ENCODE measurements around the gene COX19.
"Not testable (repeated sequence)": the region's sequence is repeated elsewhere in the genome, so short reads cannot be mapped to it uniquely, and the experiment has no call there.

The COX19 gene

DNA sequence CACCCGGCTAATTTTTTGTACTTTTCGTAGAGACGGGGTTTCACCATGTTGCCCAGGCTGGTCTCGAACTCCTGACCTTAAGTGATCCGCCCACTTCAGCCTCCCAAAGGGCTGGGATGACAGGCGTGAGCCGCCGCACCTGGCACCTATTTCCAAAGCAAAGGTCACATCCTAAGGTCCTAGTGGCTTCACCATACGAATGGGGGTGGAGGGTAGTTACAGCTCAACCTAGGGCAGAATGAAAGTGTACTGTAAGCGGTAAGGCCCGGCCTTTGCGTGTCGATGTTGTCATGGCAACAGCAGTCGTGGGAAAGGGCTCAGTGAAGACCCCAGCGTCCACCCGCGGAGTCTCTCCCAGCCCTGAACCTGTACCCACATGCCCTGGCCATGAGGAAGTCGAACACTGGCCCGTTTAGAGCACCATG is 1.6 kb upstream of the COX19 start:
- DNase-seq: no peak

DNA sequence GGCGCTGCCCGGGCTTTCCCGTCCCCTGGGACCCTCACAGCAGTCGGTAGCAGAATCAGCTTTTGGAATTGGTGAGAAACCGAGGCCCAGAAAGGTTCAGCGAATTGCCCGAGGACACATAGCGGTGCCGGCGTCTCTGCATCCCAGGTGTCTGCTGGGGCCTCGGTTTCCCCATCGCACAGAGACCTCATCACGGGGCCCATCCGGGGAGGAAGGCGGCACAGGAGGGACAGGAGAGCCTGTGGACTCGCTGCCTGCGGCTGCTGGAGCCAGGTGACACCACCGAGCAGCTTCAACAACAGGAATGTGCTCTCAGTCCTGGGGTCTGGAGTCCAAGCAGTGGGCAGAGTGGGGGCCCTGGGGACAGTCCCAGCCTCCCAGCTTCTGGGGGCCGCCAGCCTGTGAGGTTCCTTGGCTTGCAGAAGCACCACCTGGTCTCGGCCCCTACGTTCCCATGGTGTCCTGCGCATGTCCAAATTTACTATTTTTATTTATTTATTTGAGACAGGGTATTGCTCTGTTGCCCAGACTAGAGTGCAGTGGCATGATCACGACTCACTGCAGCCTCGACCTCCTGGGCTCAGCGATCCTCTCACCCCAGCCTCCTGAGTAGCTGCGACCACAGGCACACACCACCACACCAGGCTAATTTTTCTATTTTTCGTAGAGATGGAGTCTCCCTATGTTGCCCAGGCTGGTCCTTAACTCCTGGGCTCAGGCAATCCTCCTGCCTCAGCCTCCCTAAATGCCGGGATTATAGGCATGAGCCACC is 539 bp upstream of the COX19 start:
- no peak for DNase-seq

DNA sequence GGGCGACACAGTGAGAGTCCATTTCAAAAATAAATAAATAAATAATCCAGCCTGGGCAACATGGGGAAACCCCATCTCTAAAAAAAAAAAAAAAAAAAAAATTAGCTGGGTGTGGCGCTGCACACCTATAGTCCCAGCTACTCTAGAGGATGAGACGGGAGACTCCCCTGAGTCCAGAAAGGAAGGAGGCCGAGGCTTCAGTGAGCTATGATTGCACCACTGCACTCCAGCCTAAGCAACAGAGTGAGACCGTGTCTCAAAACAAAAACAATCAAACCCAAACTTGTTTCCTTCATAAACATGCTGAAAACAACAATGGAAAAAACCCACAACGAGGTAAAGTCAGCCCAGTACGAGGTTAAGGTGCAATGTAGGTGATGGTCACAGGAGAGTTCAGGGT is 1.2 kb downstream of the COX19 start:
- no peak for DNase-seq

DNA sequence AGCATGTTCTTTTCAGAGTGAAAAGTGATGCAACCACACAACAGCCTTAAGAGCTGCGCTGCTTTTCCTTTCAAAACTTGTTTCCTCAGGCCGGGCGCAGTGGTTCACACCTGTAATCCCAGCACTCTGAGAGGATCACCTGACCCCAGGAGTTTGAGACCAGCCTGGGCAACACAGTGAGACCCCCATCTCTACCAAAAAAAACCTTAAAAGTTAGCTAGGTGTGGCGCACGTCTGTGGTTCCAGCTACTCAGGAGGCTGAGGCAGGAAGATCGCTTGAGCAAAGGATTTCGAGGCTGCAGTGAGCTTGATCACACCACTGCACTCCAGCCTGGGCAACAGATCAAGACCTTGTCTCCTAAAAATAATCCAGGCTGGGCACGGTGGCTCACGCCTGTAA is 2.0 kb downstream of the COX19 start:
- DNase-seq: no peak

DNA sequence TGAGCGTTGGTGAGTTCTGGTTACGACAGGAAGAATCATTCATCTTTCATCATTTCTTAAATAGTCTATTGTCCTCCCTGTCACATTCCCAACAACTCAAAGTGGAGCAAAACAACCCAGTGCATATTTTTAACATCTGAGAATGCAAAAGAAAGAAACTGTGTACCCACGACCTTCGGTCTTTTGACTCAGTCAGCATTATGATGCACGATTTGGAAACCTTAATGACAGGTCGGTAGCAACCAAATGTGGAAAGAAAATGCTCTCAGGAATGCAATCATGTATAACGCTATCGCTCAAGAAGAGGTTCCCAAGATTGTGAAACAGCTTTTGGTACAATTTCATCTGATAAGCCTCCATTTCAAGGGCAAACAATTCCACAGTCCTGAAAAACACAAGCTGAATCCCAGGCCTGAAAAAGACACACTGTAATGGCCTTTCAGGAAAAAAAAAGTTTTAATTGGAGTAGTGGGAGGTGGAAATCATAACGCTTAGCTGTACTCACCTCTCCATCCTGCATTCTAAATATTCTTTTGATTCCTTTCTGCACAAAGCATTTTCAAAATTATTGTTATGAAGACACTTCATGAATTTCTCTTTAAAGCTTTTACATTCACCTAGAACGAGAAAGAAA is 2.6 kb downstream of the COX19 start:
- DNase-seq: no peak

DNA sequence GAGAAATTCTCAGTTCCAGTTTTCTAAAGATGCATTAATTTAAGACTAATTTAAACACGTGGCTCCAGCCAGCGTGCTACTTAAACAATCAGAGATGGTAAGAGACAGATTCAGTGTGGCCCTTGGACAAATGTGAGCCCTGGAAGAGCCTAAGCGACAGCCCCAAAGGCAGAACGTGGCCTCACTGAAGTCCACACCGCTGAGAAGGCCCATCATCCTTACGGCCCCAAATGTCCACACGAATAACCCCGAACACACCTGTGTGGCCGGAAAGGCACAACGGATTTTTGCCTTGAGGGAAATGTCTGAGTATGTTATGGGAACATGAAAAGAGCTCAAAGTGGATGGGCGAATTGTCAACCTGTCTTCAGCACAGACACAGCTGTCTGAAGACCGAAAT is 3.2 kb downstream of the COX19 start:
- DNase-seq: no peak

DNA sequence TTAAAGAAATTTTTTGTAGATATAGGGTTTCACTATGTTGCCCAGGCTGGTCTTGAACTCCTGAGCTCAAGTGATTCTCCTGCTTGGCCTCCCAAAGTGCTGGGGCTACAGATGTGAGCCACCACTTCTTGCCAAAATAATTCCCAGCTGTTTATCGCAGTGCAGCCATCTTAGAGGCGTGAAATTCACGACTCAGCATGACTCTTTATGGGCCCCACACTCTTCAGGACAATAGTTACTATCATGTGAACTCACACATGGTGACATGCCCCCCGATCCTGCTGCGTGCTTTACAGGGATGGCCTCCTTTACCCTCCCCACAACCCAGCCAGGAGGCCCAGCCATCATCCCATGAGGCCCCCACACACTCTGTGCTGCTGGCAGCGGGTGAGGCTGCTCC is 4.6 kb downstream of the COX19 start:
- no peak for DNase-seq

DNA sequence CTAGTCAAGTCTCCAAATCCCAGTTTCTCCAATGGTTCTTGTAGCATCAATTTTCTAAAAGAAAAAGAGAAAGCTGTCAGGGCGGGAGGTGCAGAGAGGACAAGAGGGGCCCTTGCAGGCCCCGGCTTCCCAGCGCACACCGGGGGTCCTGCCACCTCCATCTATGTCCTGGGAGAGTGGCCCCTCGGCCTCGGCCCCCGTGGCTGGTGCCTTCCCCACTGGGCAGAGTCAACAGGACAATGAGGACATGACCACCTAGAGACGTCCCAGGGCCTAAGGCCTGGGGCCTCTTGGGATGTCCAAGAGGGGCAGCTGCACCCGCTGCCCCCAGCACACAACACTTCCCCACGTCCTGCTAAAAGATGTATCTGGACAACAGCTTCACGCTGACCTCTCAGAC is 5.9 kb downstream of the COX19 start:
- no peak for DNase-seq

DNA sequence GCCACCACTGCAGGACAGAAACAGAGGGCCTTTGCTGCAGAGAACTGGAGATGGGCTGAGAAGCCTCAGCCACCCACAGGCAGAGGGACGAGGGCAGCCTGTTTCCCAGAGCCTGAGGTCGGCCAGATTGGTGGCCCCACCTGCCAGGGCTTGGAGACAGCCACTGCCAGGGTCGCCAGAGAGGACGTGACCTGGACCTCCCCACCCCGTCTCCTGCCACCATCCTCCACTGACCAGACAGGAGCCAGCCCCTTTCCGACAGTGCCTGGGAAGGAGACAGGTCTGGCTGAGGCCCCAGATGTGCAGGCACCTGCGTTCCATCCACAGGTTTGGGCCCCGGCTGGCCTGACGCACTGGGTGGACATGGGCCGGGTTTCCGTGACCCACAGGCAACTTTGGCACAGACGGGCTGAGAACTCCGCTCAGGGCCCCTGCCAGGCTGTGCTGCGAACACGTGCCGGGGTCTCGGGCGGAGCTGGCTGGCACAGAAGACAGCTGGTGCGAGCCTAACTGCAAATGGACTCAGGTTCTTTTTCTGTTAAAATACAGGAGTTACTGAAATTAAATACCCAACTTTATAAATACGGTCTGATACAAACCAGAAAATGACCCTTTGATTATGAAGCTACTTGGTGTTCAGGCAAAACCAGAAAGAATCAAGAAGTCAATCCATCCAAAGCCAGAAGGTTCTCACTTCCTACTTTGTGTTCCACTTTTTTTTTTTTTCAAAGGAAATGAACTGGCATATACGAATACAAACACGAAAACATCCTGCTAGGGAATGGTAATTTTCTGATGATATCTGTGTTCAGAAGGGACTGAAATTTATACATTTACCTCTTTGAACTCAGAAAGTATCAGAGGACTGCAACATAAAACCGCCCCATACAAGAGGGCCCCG is 6.9 kb downstream of the COX19 start:
- DNase-seq: no peak

DNA sequence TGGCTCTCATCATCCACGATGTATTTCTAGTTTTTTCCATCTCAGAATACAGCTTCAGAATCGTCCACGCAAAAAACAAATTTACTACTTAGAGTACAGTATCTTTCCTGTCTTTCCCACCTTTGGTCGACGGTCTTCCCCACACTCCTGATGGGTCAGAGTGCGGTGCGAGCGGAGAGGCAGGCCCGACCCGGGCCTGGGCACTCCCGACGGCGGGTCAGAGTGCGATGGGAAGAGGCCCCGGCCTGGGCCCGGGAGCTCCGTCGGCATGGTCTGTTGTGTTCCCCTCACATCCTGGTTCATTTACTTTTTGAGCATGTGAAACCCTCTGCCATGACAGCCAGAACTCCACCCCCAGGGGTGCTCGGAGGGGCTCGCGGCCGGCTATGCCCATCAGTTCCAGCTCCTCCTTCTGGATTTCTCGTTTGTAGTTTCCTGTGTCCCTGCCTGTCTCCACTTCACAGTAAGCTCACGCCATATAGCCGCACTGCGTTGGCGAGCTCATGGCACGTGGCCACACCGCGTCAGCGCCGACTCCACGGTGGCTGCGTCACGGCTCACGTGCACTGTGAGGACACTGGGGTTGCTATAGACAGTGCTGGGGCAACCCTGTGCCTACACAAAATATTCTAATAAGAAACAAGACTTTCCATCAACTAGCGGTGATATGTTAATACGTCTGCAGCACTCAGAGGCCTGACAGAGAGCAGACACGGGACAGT is 7.8 kb downstream of the COX19 start:
- DNase-seq: no peak

DNA sequence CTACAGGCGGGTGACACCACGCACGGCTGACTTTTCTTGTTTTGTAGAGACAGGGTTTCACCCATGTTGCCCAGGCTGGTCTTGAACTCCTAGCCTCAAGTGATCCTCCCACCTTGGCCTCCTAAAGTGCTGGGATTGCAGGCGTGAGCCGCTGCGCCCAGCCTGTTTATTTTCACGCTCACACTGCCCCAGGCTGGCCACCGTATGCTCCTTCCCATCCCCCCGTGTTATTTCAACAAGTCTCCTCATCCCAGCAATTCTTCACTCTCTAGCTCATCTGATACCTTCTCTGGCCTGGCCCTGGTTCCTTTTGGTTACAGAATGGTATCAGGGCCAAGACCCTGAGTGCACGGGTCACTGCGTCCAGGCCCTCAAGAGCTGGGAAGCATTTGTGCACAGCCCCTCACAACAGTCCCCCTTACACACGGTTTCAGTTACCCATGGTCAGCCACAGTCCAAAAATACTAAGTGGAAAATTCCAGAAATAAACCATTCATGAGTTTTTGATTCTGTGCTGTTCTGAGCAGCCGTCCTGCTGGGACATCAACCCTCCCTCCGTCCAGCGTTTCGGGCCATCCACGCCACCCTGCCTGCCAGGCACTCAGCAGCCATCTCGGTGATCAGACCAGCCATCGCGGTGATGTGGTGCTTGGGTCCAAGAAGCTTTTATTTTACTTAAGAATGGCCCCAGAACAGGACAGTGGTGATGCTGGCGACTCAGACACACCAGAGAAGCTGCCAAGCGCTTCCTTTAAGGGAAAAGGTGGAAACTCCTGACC is 8.9 kb downstream of the COX19 start:
- no peak for DNase-seq

DNA sequence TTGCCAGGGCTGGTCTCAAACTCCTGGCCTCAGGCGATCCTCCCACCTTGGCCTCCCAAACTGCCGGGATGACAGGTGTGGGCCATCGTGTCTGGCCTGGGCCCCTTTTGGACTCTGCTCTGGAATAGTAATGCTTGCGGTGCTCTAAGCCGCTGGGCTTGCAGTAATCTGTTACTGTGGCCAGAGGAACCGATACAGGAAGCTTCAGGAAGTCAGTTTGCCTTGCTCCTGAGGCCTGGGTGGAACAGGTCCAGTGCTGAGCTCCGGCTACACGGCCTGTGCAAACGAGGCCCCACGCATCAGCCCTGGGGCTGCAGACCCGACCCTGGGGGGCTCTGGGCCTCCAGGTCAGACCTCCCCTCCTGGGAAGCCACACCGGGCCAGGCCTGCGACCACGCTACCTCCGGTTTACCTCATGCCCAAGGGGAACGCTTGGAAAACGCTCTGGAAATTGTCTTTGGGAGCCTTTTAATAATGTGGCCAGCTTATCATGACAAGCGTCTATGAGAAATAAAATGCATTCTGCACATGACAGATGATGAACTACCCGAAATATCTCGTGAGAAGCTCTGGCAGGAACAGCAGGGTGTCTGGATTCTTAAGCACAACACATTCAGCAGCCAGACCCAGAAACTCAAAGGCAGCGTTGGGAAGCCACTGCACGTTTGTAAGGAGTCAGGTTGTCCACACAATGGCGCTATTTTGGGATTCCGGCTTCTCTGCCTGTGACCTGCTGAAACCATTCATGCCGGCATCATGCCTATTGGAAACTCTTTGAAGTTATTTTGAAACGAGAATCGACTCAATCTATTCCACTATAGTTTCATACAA is 10.7 kb downstream of the COX19 start:
- DNase-seq: no peak

DNA sequence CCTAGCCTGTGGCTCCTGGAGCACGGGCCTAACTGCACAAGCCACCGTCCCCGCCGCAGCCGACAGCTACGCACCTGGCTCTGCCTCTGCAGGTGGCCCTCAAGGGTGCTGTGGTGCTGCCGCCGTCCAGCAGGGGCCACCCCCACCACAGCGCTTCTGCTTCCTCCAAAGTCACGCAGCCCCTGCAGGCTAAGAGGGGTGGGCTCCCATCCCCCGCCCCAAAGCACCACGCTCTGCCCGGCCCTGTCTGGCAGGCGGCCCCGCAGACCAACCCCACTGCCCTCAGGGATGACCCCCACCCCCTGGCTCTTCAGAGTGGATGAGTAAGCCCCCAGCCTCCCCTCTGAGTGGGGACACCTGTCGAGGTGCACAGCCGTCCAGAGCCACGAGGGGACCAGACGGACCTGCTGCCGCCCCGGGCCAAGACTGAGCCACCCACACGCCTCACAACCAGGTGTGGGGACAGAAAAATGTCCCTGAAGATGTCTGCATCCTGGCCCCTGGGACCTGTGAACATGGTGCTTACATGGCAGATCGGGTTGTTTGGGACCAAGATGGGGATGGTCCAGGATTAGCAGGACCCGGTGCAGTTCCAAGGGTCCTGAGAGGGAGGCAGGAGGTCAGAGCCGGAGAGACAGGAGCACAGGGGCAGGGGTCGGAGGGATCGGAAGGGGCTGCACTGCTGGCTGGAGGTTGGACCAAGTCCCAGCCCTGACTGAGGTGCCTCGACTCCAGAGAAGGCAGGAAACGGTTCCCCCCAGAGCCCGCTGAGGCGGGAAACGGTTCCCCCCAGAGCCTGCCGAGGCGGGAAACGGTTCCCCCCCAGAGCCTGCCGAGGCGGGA is 11.9 kb downstream of the COX19 start:
- DNase-seq: no peak

DNA sequence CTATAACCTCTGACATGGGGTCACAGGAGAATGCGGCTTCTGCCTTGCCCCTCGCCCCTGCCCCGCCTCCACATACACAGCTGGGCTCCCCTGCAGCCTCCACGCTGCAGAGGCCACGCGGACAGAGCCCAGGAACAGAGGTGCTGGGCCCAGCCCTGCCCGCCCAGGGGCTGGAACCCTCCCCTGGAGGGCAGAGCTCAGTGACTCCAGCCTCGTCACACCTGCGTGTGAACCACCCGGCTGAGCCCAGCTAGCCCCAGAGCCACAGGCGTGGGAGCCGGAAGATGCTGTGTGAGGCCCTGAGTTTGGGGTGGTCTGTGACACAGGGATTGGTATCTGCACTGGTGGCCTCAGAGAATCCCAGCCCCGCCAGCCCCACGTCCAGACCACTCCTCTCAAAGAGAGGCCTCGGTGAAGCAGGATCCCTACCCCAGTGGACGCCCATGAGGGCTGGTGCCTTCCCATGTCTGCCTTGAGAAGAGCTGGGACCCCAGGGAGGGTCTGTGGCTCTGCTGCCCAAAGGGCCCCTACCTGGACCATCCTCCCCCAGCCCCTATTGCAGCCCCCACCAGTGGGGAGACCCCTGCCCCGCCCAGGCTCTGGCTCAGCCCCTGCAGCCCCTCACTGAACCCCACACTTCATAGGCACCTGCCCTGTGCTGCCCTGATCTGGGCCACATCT is 12.8 kb downstream of the COX19 start:
- no peak for DNase-seq

DNA sequence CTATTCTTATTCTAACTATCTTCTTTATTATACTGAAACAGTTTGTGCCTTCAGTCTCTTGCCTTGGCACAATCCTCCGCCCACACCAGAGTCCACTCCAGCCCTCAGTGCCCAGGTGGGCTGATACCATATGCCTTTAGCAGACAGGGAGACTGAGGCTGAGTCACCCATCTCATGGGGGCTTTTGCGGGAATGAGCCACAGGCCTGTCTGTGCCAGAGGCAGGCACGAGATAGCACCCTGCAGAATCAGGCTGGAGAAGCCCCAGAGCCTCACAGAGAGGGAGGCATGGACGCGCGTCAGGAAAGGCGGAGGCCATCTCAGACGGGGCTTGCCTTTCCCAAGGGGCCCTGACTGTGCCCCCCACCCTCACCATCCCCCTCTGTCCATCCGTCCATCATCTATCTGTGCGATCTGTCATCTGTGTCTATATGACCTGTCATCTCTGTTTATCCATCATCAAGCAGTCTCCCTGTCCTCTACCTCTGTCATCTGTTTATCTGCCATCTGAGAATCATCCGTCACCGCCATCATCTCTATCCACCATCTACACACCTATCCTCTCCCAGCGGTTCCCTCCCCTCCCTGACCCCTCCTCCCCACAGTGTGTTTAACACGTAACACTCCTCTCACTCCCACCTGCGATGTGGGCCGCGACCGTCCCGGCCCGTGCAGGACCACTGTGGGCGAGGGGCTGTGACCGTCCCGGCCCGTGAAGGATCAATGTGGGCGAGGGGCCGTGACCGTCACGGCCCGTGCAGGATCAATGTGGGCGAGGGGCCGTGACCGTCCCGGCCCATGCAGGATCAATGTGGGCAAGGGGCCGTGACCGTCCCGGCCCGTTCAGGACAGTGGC is 13.6 kb downstream of the COX19 start:
- DNase-seq: no peak

DNA sequence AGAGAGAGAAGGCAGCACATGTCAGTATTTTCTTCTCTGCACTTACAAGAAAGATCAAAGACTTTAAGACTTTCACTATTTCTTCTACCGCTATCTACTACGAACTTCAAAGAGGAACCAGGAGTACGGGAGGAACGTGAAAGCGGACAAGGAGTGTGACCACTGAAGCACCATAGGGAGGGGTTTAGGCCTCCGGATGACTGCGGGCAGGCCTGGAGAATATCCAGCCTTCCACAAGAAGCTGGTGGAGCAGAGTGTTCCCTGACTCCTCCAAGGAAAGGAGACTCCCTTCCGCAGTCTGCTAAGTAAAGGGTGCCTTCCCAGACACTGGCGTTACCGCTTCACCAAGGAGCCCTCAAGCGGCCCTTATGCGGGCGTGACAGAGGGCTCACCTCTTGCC is 14.4 kb downstream of the COX19 start:
- DNase-seq: not testable (repeated sequence)

DNA sequence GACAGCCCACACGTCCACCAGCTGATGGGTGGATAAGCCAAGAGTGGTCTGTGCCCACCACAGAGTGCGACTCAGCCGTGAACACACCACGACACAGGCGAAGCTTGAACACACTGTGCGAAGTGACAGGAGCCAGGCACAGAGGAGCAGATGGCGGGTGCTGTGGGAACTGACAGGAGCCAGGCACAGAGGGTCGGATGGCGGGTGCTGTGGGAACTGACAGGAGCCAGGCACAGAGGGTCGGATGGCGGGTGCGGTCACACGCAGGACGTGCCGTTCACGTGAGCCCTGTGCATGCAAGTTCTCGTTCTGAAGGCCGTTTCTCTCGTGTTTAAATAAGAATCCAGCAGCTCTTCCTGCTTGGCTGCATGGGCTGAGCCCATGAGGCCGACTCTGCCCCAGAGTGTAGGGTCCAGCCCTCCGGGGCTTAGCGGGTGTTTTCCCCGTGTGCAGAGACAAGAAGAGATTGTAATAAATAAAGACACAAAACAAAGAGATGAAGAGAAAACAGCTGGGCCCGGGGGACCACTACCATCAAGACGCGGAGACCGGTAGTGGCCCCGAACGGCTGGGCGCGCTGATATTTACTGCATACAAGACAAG is 15.0 kb downstream of the COX19 start:
- no peak for DNase-seq

DNA sequence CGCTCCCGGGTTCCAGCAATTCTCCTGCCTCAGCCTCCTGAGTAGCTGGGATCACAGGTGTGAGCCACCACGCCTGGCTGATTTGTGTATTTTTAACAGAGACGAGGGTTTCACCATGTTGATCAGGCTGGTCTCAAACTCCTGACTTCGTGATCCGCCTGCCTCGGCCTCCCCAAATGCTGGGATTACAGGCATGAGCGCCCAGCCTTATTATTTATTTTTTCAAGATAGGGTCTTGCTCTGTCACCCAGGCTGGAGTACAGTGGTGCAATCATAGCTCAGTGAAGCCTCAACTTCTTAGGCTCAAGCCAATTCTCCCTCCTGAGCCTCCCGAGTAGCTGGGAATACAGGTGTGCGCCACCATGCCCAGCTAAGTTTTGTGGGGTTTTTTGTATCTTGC is 15.6 kb downstream of the COX19 start:
- not testable (repeated sequence) for DNase-seq
